Measurements from ENCODE around the gene TCIRG1. TPM values are rescaled to one million over a fixed set of nuclear protein-coding genes. Genes with fewer than 3 reads are reported as not detected.

Gene TCIRG1
- total and polyA plus RNA-seq, 7 donors: 10.9 to 20.1 (median 11.8) TPM

- no peak overlapping the region for H3K27ac ChIP-seq
- intact Hi-C loops (cut with DNase I): no loop called here
- 93 to 97% (median 96%) methylated on average over 7 of the region's 7 CpGs for WGBS, 3 donors
- no peaks in the 10 kb centered on the region for H3K27me3 ChIP-seq (ENCODE audit: insufficient read depth in 3 of 3, low read length in 2 of 3)
- H3K36me3 ChIP-seq (ENCODE audit: insufficient read depth in 1 of 2, low read depth in 1 of 2): peaks cover 8 to 89% of the 10 kb centered on the region in 2 donors
- no peaks in the 10 kb centered on the region for H3K9me3 ChIP-seq
- DNase-seq (no peak), ATAC-seq (no peak)
- TF ChIP-seq CTCF (IDR thresholded peaks at IDR 0.05): no peak
- H3K4me1 ChIP-seq: no peaks in the 10 kb centered on the region
- H3K4me3 ChIP-seq: no peak overlapping the region
Observed at GRCh38 chr11:68061508-68061907, 22.7 kb downstream of the TCIRG1 start.

- Histone ChIP-seq H3K27ac (no peak overlapping the region), H3K9me3 (no peaks in the 10 kb centered on the region), H3K4me1 (no peaks in the 10 kb centered on the region), H3K27me3 (ENCODE audit: insufficient read depth in 3 of 3, low read length in 2 of 3) (no peaks in the 10 kb centered on the region), H3K4me3 (no peak overlapping the region), H3K36me3 (ENCODE audit: insufficient read depth in 1 of 2, low read depth in 1 of 2) (peaks cover 8 to 99% of the 10 kb centered on the region in 2 donors)
- no peak for DNase-seq
- intact Hi-C loops (cut with DNase I): no loop called here
- no peak for TF ChIP-seq CTCF (IDR thresholded peaks at IDR 0.05)
- WGBS, 3 donors: 78 to 91% (median 88%) methylated on average over 2 of the region's 2 CpGs
- no peak for ATAC-seq
Observed at GRCh38 chr11:68064926-68065325, 26.1 kb downstream of the TCIRG1 start.

- Histone ChIP-seq H3K4me1 (no peaks in the 10 kb centered on the region), H3K27me3 (ENCODE audit: insufficient read depth in 3 of 3, low read length in 2 of 3) (no peaks in the 10 kb centered on the region), H3K4me3 (no peak overlapping the region), H3K9me3 (no peaks in the 10 kb centered on the region), H3K36me3 (ENCODE audit: insufficient read depth in 1 of 2, low read depth in 1 of 2) (peaks cover 12 to 99% of the 10 kb centered on the region in 2 donors), H3K27ac (no peak overlapping the region)
- 90 to 94% (median 92%) methylated on average over 5 of the region's 5 CpGs for WGBS, 3 donors
- intact Hi-C loops (cut with DNase I): no loop called here
- TF ChIP-seq CTCF (IDR thresholded peaks at IDR 0.05): no peak
- no peak for DNase-seq
- no peak for ATAC-seq
Observed at GRCh38 chr11:68065841-68066240, 27.0 kb downstream of the TCIRG1 start.

GRCh38 chr11:68066742-68067141, 27.9 kb downstream of the TCIRG1 start:
- 57 to 61% (median 60%) methylated on average over 3 of the region's 3 CpGs for WGBS, 3 donors
- Histone ChIP-seq H3K9me3 (no peaks in the 10 kb centered on the region), H3K36me3 (ENCODE audit: insufficient read depth in 1 of 2, low read depth in 1 of 2) (peaks cover 11 to 99% of the 10 kb centered on the region in 2 donors), H3K27ac (no peak overlapping the region), H3K27me3 (ENCODE audit: insufficient read depth in 3 of 3, low read length in 2 of 3) (no peaks in the 10 kb centered on the region), H3K4me1 (no peaks in the 10 kb centered on the region), H3K4me3 (no peak overlapping the region)
- TF ChIP-seq CTCF (IDR thresholded peaks at IDR 0.05): no peak
- intact Hi-C loops (cut with DNase I): no loop called here
- no peak for DNase-seq
- peak in 3 of 4 donors; percentile 49 to 54 (median 50) for ATAC-seq

GRCh38 chr11:68067991-68068390, 29.2 kb downstream of the TCIRG1 start:
- 94 to 97% (median 94%) methylated on average over 5 of the region's 5 CpGs for WGBS, 3 donors
- Histone ChIP-seq H3K9me3 (no peaks in the 10 kb centered on the region), H3K4me1 (no peaks in the 10 kb centered on the region), H3K27ac (no peak overlapping the region), H3K4me3 (no peak overlapping the region), H3K36me3 (ENCODE audit: insufficient read depth in 1 of 2, low read depth in 1 of 2) (peaks cover 9 to 99% of the 10 kb centered on the region in 2 donors), H3K27me3 (ENCODE audit: insufficient read depth in 3 of 3, low read length in 2 of 3) (no peaks in the 10 kb centered on the region)
- ATAC-seq (no peak), DNase-seq (no peak)
- intact Hi-C loops (cut with DNase I): no loop called here
- no peak for TF ChIP-seq CTCF (IDR thresholded peaks at IDR 0.05)
